Activated CD4-positive, alpha-beta T cell treated with anti-CD3 and anti-CD28 coated beads, Interleukin-2, Interleukin-4, amounts not matched to agents 100 ng/mL and 50 ng/mL, durations not matched to agents 16 hours and 8 hours (primary cell): ENCODE results near the gene RNF217.

Experiments used
- DNase-seq: peaks from one replicate; pipeline ENCODE4 v3.0.0-alpha.2; 2020; ENCODE audit warnings: low spot score

The RNF217 gene

DNA sequence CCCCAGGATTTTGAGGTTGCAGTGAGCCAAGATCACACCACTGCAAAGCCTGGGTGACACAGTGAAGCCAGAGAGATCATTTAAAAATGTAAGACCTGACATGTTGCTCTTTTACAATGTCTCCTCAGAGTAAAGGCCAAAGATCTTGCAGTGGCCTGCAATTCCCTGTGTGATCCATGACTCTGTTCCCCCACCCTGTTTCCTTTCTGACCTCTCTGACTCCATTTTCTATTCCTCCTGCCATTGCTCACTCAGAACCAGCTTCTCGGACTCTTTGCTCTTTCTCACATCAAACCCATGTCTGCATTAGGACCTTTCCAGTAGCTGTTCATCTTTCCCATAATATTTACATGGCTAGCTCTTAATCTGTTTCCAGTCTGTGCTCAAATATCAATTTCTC lies 28.8 kb downstream of the RNF217 start:
- DNase-seq: no peak

DNA sequence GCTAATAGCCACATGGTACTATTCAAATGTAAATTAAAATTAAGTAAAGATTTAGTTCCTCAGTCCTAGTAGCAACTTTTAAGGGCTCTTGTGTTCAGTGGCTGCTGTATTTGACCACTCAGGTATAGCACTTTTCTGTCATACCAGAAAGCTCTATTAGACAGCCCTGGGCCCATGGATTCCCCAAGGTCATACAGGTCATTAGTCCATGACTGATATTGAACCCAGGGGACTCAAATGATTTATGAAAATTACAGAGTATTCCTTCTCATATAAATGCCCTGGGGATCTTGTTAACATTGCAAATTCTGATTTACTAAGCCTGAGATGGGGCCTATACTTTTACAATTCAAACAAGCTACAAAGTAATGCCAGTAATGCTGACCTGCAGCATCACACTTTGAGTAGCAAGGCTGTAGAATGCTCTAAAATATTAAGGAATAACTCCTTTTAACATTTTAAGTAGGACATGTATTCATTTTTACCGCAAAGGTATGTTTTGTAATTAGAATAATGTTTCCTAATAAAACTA lies 29.6 kb downstream of the RNF217 start:
- DNase-seq: no peak

- DNase-seq: no peak
Measured at GRCh38 chr6:124993327-124993726, 31.1 kb downstream of the RNF217 start.

DNA sequence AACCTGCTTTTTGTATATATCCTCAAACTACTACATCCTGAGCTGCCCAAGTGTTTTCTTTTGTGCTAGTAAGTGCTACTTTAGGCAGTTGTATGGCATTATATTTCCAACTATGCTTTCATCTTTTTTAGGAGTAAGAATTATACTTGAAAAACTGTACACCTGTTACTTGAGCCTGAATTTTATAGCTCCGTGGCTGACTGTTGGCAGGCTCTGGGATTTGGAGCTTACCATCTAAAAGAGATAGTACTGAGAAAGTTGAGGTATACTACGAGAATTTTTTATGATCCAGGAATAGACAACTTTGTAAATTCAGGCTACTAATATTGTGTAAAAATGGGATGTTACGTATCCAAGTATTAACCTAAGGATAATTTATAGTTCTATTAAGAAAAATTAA lies 32.4 kb downstream of the RNF217 start:
- DNase-seq: no peak

- no peak for DNase-seq
Measured at GRCh38 chr6:124995131-124995530, 32.9 kb downstream of the RNF217 start.

GRCh38 chr6:124995645-124996325 lies 33.5 kb downstream of the RNF217 start:
- DNase-seq: no peak

DNA sequence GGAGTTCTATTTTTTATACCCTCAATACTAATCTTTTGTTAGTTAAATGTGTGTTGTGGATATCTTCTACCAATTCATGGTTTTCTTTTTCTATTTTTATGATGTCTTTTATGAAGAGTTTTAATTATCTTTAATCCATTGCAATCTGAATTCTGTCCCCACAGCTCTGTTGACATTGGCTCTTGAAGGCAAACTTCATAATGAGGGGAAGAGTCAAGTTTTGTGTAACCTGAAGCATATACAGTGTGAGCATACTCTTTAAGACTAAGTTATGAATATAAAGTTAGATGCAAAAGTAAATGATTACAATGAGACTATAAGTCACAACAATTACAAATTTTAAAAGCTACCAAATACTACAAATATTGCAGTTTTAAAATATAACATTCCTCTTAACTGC lies 34.2 kb downstream of the RNF217 start:
- DNase-seq: no peak

DNA sequence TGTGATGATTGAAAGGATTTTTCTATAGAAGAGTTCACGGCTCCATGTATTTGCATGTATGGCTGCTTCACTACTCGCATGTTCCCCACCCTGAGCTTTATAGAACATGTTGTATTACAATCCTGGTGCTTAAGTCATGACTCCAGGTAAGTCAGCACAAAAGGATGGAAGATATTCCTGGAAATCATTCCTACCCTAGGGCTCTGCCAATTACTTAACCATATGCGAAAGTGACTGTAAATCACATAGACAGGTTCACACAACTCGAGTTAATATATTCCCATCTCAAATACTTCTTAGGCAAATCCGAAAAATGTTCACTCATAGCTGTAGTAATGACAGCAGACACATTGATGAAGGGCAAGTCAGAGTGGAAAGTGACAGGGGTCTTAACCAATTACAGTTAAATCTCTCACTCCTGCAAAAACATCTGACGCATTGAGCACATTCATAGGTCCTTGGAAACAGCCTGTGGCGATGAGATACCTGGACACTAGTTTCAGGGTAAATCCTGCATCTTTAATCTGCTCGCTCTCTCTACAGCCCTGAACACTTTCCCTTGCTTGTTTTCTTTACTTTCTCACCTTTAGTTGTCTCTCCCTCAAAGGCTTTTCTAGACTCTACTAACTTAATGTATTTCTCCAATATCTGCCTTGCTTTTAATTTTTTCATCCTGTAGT lies 35.1 kb downstream of the RNF217 start:
- no peak for DNase-seq

- no peak for DNase-seq
Measured at GRCh38 chr6:124999105-124999764, 37.0 kb downstream of the RNF217 start.

GRCh38 chr6:125001684-125002405 lies 39.6 kb downstream of the RNF217 start:
- DNase-seq: no peak

DNA sequence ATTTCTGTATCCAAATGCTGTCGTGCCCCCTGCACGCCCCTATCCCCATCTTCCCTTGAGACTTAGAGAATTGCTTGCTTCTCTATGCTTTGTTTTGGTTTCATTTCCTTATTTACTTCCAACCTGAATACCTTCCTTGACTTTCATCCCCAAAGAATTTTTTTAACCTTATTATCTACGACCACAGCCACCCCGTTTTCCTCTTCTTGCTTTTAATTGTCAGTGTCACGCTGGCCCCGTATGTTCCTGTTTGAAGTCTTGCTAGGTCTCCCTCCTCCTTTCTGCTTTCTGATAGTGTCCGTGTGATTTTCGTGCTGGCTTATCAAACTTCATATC lies 40.1 kb downstream of the RNF217 start:
- no peak for DNase-seq

DNA sequence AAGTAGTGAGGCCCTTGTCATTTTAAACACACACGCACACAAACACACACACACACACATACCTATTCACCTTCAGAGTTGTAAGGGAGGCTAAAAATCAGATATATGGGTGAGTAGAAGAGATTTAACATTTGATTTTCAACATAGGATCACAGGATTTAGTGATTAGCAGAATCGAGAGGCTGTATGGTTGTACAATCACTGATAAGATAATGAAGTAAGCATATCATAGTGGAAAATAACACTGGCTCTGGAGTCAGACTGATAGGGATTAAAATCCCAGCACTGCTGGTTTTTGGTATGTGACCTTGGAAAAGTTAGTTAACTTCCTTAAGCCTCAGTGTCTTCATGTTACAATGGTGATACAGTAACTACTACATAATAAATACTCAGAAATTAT lies 40.8 kb downstream of the RNF217 start:
- no peak for DNase-seq

- DNase-seq: no peak
Measured at GRCh38 chr6:125004198-125004597, 42.0 kb downstream of the RNF217 start.

DNA sequence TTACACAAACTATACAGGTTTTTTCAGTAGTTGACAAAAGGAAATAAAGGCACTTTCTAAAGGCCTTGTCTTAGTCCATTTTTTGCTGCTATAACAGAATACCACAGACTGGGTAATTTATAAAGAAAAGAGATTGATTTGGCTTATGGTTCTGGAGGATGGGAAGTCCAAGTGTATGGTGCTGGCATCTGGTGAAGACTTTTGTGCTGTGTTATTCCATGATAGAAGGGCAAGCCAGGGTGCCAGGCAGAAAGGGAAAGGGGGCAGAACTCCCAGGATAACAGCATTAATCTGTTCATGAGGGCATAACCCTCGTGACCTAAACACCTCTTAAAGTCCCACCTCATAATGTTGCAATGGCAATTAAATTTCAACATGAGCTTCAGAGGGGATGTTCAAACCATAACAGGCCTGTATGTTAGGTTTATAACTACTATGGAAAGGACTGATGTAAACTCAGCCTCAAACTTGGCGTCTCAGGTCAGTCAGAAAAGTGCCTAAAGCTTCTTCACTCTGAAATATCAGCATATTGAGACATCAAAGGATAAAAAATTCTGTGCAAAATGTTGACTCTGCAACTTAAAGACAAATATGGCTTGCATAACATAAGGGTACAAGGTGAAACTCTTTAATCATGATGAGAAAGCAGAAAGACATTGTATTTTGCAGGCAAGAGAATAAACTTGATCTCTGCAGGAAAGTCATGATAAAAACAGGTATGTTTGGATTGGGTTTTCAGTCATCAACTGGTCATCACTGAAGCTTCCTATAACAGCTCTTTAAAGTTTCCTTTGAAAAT lies 42.8 kb downstream of the RNF217 start:
- DNase-seq: no peak

- DNase-seq: no peak
Measured at GRCh38 chr6:125008261-125008703, 46.0 kb downstream of the RNF217 start.

- no peak for DNase-seq
Measured at GRCh38 chr6:125008957-125009356, 46.7 kb downstream of the RNF217 start.

DNA sequence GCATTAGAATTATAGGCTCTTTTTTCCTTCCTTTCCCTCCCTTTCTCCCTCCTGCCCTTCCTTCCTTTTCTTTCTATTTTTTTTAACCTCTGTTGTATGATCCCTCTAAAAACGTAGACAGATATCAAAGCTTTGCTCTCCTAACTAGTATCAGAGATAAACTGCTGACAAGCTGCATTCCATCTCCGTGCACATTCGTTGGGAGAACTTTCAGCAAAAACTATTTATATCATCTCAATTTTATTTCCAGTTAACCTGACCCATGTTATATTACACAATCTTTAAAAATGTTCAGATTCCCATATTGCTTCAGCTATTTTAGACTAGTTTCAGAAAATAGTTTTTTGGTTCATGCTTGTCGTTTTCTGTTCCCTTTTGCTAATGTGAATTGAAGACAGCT lies 47.3 kb downstream of the RNF217 start:
- DNase-seq: no peak

DNA sequence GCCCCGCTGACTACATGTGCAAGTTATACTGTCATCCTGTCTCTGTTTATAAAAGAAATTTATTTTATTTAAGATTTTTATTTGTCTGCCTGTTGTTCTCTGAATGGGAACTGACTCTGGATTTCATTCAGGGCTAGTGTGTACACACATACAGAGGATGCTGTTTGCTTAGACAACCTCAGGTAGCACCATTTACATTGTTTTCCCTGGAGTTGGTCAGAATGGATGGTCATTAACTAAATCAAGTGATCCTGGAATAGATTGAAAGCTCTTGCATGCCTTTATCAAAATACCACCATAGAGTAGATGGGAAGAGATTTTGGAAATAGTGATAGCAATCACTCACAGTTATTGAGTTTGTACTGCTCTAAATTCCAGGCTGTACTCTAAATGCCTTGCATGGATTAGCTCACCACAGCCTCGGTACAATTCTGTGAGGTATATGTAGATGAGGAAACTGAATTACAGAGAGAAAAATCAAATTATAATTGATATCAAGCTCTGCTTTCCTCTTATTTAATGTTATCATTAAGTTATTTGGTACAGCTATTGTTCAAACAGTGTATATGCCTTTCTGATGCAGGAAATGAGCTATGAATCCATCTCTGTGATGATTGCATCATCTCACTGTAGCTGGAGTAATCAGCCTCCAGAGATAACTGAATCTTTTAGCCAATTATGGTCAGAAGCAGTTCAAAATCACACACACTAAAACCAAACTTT lies 51.9 kb downstream of the RNF217 start:
- DNase-seq: peak; percentile 1

DNA sequence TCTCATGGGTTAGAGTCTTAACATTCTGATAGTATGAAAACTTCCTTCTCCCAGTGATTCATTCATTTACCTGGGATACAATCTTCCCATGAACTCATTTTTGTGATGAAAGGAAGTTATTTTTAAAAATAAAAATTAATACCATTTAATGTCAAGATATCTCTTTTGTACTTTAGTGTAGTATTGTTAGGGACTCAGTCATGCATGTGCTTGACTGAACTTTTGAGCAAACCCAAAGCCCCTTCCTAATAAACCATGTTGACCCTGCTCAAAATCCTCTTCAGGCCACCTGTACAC lies 52.4 kb downstream of the RNF217 start:
- DNase-seq: no peak

GRCh38 chr6:125015152-125015551 lies 52.9 kb downstream of the RNF217 start:
- no peak for DNase-seq

DNA sequence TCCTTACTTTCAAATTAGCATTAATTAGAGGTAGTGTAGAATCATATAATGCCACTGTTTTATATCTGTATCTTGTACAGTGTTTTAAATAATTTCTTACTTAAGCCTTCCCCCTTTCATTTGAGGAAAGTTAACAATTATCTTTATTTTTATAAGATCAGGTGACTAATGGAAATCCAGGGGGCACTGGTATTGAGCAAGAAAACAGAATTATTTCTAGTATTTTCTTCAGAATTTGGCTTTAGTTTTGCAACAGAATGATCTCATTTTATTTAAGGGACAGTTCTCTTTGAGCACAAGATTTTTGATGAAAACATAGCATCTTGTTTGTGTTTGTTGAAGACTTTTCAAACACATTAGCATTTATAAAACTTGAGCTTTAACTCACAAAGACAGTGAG lies 55.9 kb downstream of the RNF217 start:
- no peak for DNase-seq
